ENCODE results near the gene ERICH2. TPM values are rescaled to one million over a fixed set of nuclear protein-coding genes. Genes with fewer than 3 reads are reported as not detected.

The ERICH2 gene
- polyA plus RNA-seq, 1 of the 3 experiments (the other 2 are of a cell fraction): not detected

DNA sequence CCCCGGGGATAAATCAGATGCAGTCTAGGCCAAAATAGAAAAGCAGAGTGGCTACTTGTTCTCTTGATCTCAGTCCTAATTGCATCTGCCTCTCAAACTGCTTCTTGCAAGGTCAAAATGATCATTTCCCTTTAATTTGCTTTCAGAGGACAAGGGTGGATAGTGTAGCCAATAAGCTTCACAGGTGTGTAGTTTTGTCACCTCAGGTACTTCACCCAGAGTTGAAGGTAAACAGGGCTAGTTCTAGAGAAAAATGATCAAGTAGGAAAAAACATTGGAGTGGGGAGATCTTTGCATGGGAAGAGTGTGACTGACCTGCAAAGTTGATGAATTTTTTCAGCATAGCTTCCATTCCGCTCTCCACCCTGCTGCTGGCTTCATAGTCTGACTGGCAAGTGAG is 8.7 kb downstream of the ERICH2 start:
- Histone ChIP-seq H3K27me3 (ENCODE audit: insufficient read depth) (peaks cover 13% of the 10 kb centered on the region; the same call in 1 of the 2 replicates), H3K9me3 (no peaks in the 10 kb centered on the region), H3K36me3 (replicated peaks in 1 of 2; ENCODE audit: control insufficient read depth in 1 of 2, insufficient read depth in 2 of 2, low read length in 1 of 2) (no peaks in the 10 kb centered on the region), H3K79me2 (ENCODE audit: insufficient read depth) (no peaks in the 10 kb centered on the region), H3K9ac (no peak overlapping the region), H3K4me3 (ENCODE audit: low read depth in 2 of 2, low read length in 1 of 2) (no peak overlapping the region), H3K27ac (ENCODE audit: low read depth in 2 of 2, low read length in 1 of 2) (no peak overlapping the region), H2AFZ (ENCODE audit: low read depth) (no peak overlapping the region), H3K9me2 (no peaks in the 10 kb centered on the region), H3F3A (replicated peaks; ENCODE audit: insufficient read depth) (no peaks in the 10 kb centered on the region), H4K20me1 (ENCODE audit: insufficient read depth) (no peaks in the 10 kb centered on the region), H3K4me2 (no peak overlapping the region), H3K4me1 (ENCODE audit: control insufficient read depth in 1 of 2, insufficient read depth in 2 of 2, low read depth in 1 of 2, low read length in 1 of 2) (no peaks in the 10 kb centered on the region)
- ChIA-PET CTCF (interaction anchor here (2.1 kb wide), 1 partner anchor 37 kb away, joined by 6 read pairs; no protein-coding TSS in a partner anchor), POLR2A (no interaction called here)
- TF ChIP-seq SMC3 (IDR thresholded peaks at IDR 0.05; ENCODE audit: low read depth, low read length): no peak
- TF ChIP-seq, protein P1, sequence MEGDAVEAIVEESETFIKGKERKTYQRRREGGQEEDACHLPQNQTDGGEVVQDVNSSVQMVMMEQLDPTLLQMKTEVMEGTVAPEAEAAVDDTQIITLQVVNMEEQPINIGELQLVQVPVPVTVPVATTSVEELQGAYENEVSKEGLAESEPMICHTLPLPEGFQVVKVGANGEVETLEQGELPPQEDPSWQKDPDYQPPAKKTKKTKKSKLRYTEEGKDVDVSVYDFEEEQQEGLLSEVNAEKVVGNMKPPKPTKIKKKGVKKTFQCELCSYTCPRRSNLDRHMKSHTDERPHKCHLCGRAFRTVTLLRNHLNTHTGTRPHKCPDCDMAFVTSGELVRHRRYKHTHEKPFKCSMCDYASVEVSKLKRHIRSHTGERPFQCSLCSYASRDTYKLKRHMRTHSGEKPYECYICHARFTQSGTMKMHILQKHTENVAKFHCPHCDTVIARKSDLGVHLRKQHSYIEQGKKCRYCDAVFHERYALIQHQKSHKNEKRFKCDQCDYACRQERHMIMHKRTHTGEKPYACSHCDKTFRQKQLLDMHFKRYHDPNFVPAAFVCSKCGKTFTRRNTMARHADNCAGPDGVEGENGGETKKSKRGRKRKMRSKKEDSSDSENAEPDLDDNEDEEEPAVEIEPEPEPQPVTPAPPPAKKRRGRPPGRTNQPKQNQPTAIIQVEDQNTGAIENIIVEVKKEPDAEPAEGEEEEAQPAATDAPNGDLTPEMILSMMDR (IDR thresholded peaks at IDR 0.05): no peak
- TF ChIP-seq MXI1 (IDR thresholded peaks at IDR 0.05; ENCODE audit: low read depth, low read length): no peak
- no peak for TF ChIP-seq TAF1 (IDR thresholded peaks at IDR 0.05; ENCODE audit: borderline replicate concordance, low read depth, low read length)
- no peak for TF ChIP-seq TCF12 (IDR thresholded peaks at IDR 0.05)
- TF ChIP-seq CHD2 (IDR thresholded peaks at IDR 0.05; ENCODE audit: low read length, partially characterized antibody): no peak
- TF ChIP-seq RCOR1 (IDR thresholded peaks at IDR 0.05; ENCODE audit: low read length): no peak
- TF ChIP-seq, protein P2, sequence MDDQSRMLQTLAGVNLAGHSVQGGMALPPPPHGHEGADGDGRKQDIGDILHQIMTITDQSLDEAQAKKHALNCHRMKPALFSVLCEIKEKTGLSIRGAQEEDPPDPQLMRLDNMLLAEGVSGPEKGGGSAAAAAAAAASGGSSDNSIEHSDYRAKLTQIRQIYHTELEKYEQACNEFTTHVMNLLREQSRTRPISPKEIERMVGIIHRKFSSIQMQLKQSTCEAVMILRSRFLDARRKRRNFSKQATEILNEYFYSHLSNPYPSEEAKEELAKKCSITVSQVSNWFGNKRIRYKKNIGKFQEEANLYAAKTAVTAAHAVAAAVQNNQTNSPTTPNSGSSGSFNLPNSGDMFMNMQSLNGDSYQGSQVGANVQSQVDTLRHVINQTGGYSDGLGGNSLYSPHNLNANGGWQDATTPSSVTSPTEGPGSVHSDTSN (IDR thresholded peaks at IDR 0.05): no peak
- no peak for TF ChIP-seq GABPA (IDR thresholded peaks at IDR 0.05; ENCODE audit: low read depth)
- no peak for TF ChIP-seq POLR2AphosphoS5 (IDR thresholded peaks at IDR 0.05; ENCODE audit: low read depth, low read length)
- TF ChIP-seq, protein P3, sequence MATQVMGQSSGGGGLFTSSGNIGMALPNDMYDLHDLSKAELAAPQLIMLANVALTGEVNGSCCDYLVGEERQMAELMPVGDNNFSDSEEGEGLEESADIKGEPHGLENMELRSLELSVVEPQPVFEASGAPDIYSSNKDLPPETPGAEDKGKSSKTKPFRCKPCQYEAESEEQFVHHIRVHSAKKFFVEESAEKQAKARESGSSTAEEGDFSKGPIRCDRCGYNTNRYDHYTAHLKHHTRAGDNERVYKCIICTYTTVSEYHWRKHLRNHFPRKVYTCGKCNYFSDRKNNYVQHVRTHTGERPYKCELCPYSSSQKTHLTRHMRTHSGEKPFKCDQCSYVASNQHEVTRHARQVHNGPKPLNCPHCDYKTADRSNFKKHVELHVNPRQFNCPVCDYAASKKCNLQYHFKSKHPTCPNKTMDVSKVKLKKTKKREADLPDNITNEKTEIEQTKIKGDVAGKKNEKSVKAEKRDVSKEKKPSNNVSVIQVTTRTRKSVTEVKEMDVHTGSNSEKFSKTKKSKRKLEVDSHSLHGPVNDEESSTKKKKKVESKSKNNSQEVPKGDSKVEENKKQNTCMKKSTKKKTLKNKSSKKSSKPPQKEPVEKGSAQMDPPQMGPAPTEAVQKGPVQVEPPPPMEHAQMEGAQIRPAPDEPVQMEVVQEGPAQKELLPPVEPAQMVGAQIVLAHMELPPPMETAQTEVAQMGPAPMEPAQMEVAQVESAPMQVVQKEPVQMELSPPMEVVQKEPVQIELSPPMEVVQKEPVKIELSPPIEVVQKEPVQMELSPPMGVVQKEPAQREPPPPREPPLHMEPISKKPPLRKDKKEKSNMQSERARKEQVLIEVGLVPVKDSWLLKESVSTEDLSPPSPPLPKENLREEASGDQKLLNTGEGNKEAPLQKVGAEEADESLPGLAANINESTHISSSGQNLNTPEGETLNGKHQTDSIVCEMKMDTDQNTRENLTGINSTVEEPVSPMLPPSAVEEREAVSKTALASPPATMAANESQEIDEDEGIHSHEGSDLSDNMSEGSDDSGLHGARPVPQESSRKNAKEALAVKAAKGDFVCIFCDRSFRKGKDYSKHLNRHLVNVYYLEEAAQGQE (IDR thresholded peaks at IDR 0.05; ENCODE audit: low read depth, low read length): no peak
- no peak for DNase-seq
- 3% methylated on average over 2 of the region's 2 CpGs for WGBS (ENCODE audit: low lambda C conversion rate)

DNA sequence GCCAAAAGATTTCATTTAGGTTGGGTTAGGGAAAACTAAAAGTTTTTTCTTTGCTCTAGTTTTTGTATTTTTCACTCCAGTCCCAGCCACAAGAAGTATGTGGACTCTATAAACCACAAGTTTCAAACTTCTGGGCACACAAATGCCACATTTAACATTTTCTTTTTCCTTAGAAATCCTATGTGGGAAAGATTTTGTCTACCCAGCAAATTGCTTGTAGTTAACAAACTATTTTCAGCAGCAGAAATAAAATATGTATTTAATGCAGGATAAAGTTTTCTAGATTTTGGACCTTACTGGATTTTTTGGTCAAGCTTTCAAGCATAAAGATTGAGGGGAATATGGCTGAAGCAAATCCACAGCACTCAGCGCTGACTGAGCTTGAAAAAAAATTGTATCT is 9.1 kb downstream of the ERICH2 start:
- CTCF ChIA-PET: interaction anchor here (2.1 kb wide), 1 partner anchor 37 kb away, joined by 6 read pairs; no protein-coding TSS in a partner anchor
- H3K79me2 ChIP-seq (ENCODE audit: insufficient read depth): no peaks in the 10 kb centered on the region
- H3K27ac ChIP-seq (ENCODE audit: low read depth in 2 of 2, low read length in 1 of 2): no peak overlapping the region
- H3K4me1 ChIP-seq (ENCODE audit: control insufficient read depth in 1 of 2, insufficient read depth in 2 of 2, low read depth in 1 of 2, low read length in 1 of 2): no peaks in the 10 kb centered on the region
- H4K20me1 ChIP-seq (ENCODE audit: insufficient read depth): no peaks in the 10 kb centered on the region
- no peaks in the 10 kb centered on the region for H3F3A ChIP-seq (replicated peaks; ENCODE audit: insufficient read depth)
- H3K4me2 ChIP-seq: no peak overlapping the region
- no peaks in the 10 kb centered on the region for H3K9me3 ChIP-seq
- no peak for DNase-seq
- no peak overlapping the region for H2AFZ ChIP-seq (ENCODE audit: low read depth)
- H3K9me2 ChIP-seq: no peaks in the 10 kb centered on the region
- no peaks in the 10 kb centered on the region for H3K36me3 ChIP-seq (replicated peaks in 1 of 2; ENCODE audit: control insufficient read depth in 1 of 2, insufficient read depth in 2 of 2, low read length in 1 of 2)
- no peak overlapping the region for H3K4me3 ChIP-seq (ENCODE audit: low read depth in 2 of 2, low read length in 1 of 2)
- H3K27me3 ChIP-seq (ENCODE audit: insufficient read depth): peaks cover 14% of the 10 kb centered on the region; the same call in 1 of the 2 replicates
- no peak overlapping the region for H3K9ac ChIP-seq
- POLR2A ChIA-PET: no interaction called here
- 74% methylated on average over 1 of the region's 1 CpG for WGBS (ENCODE audit: low lambda C conversion rate)
- no peak for TF ChIP-seq SMC3 (IDR thresholded peaks at IDR 0.05; ENCODE audit: low read depth, low read length)
- no peak for TF ChIP-seq JUND (IDR thresholded peaks at IDR 0.05)
- TF ChIP-seq, protein P4, sequence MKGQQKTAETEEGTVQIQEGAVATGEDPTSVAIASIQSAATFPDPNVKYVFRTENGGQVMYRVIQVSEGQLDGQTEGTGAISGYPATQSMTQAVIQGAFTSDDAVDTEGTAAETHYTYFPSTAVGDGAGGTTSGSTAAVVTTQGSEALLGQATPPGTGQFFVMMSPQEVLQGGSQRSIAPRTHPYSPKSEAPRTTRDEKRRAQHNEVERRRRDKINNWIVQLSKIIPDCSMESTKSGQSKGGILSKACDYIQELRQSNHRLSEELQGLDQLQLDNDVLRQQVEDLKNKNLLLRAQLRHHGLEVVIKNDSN (IDR thresholded peaks at IDR 0.05; ENCODE audit: borderline replicate concordance, low read depth): no peak
- TF ChIP-seq, protein P5, sequence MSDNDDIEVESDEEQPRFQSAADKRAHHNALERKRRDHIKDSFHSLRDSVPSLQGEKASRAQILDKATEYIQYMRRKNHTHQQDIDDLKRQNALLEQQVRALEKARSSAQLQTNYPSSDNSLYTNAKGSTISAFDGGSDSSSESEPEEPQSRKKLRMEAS (IDR thresholded peaks at IDR 0.05; ENCODE audit: low read depth): no peak
- no peak for TF ChIP-seq RXRA (IDR thresholded peaks at IDR 0.05; ENCODE audit: borderline replicate concordance, low read depth)
- no peak for TF ChIP-seq GABPA (IDR thresholded peaks at IDR 0.05; ENCODE audit: low read depth)
- no peak for TF ChIP-seq GATA2 (CRISPR knock-in tag; IDR thresholded peaks at IDR 0.05)
- TF ChIP-seq EP300 (IDR thresholded peaks at IDR 0.05; ENCODE audit: borderline replicate concordance in 1 of 2, low read depth in 1 of 2, low read length in 1 of 2): no peak
- no peak for TF ChIP-seq CHD2 (IDR thresholded peaks at IDR 0.05; ENCODE audit: low read length, partially characterized antibody)
- TF ChIP-seq, protein P1 (IDR thresholded peaks at IDR 0.05): no peak

Measured in SK-N-SH (cell line).